ENCODE data around the gene PXMP4.

The PXMP4 gene

GRCh38 chr20:33656010-33656782 is 63.9 kb downstream of the PXMP4 start:
- no peak for DNase-seq (ENCODE audit: low read depth)

GRCh38 chr20:33655164-33655563 is 64.9 kb downstream of the PXMP4 start:
- DNase-seq (ENCODE audit: low read depth): no peak

GRCh38 chr20:33654680-33655161 is 65.4 kb downstream of the PXMP4 start:
- no peak for DNase-seq (ENCODE audit: low read depth)

- DNase-seq (ENCODE audit: low read depth): no peak
These were observed 66.1 kb downstream of the PXMP4 start for GRCh38 chr20:33653900-33654596.

GRCh38 chr20:33653218-33653899 is 66.8 kb downstream of the PXMP4 start:
- peak; percentile 14 for DNase-seq (ENCODE audit: low read depth)
